ENCODE measurements around the gene BMP8B. TPM values are rescaled to one million over a fixed set of nuclear protein-coding genes. Genes with fewer than 3 reads are reported as not detected.
A peak's percentile ranks its signal among the peaks of the same experiment; 100 is the strongest.
"Not testable (repeated sequence)": the region's sequence is repeated elsewhere in the genome, so short reads cannot be mapped to it uniquely, and the experiment has no call there.

BMP8B gene
- total RNA-seq, 1 donor from 2014 or later = 1.4 TPM

- Mint-ChIP-seq H3K36me3 (ENCODE audit: low read depth) (peaks cover 4% of the 10 kb centered on the region), H3K9me3 (peaks cover 5% of the 10 kb centered on the region), H3K4me3 (no peak overlapping the region)
These were observed 11.8 kb upstream of the BMP8B start for GRCh38 chr1:39800471-39800835.

GRCh38 chr1:39799770-39800470 is 11.3 kb upstream of the BMP8B start:
- Mint-ChIP-seq H3K36me3 (ENCODE audit: low read depth) (peaks cover 2% of the 10 kb centered on the region), H3K4me3 (no peak overlapping the region), H3K4me1 (peaks cover 6% of the 10 kb centered on the region), H3K27ac (ENCODE audit: unreplicated experiment) (no peak overlapping the region), H3K9me3 (peaks cover 2% of the 10 kb centered on the region), H3K27me3 (ENCODE audit: low read depth) (no peaks in the 10 kb centered on the region)
- DNase-seq (ENCODE audit: low read depth, low spot score) = peak; percentile 81
- TF ChIP-seq, protein P1, sequence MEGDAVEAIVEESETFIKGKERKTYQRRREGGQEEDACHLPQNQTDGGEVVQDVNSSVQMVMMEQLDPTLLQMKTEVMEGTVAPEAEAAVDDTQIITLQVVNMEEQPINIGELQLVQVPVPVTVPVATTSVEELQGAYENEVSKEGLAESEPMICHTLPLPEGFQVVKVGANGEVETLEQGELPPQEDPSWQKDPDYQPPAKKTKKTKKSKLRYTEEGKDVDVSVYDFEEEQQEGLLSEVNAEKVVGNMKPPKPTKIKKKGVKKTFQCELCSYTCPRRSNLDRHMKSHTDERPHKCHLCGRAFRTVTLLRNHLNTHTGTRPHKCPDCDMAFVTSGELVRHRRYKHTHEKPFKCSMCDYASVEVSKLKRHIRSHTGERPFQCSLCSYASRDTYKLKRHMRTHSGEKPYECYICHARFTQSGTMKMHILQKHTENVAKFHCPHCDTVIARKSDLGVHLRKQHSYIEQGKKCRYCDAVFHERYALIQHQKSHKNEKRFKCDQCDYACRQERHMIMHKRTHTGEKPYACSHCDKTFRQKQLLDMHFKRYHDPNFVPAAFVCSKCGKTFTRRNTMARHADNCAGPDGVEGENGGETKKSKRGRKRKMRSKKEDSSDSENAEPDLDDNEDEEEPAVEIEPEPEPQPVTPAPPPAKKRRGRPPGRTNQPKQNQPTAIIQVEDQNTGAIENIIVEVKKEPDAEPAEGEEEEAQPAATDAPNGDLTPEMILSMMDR (conservative IDR thresholded peaks at IDR 0.05) = peak; percentile 78

More at GRCh38 chr1:39800471-39800835, 11.8 kb upstream of the BMP8B start:
- no peak for DNase-seq (ENCODE audit: low read depth, low spot score)
- Mint-ChIP-seq H3K27me3 (ENCODE audit: low read depth) (no peaks in the 10 kb centered on the region), H3K4me1 (peaks cover 6% of the 10 kb centered on the region), H3K27ac (ENCODE audit: unreplicated experiment) (no peak overlapping the region)
- TF ChIP-seq, protein P1 (conservative IDR thresholded peaks at IDR 0.05) = no peak

- DNase-seq (ENCODE audit: low read depth, low spot score); H3K27me3 Mint-ChIP-seq (ENCODE audit: low read depth); H3K36me3 Mint-ChIP-seq (ENCODE audit: low read depth); H3K27ac Mint-ChIP-seq (ENCODE audit: unreplicated experiment); H3K4me3 Mint-ChIP-seq; H3K9me3 Mint-ChIP-seq; H3K4me1 Mint-ChIP-seq: not testable (repeated sequence)
These were observed 10.4 kb upstream of the BMP8B start for GRCh38 chr1:39798859-39799769.

GRCh38 chr1:39795651-39796050 is 7.0 kb upstream of the BMP8B start:
- no peak overlapping the region for H3K4me3 Mint-ChIP-seq
- DNase-seq (ENCODE audit: low read depth, low spot score) = no peak
- no peak overlapping the region for H3K27ac Mint-ChIP-seq (ENCODE audit: unreplicated experiment)
- H3K9me3 Mint-ChIP-seq = no peaks in the 10 kb centered on the region
- TF ChIP-seq, protein P1 (conservative IDR thresholded peaks at IDR 0.05) = no peak
- no peaks in the 10 kb centered on the region for H3K36me3 Mint-ChIP-seq (ENCODE audit: low read depth)
- H3K4me1 Mint-ChIP-seq = peaks cover 5% of the 10 kb centered on the region
- H3K27me3 Mint-ChIP-seq (ENCODE audit: low read depth) = peaks cover 31% of the 10 kb centered on the region

DNA sequence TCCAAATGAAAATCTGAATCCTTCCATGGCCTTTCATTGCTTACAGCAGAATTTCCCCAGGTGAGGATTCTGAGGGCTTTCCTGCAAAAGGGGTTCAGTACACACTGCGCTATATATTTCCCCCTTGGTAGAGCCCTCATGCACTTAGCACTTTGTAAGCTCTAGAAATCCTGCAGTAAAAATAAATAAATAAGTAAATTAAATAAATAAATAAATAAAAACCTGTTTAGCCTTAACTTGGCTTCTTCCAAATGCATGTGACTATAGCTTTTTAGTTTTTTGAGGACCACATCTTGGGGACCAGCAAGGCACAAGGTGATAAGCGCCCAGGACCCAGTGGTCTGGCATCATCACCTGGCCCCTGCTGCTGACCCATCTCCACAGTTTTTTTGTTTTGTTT is 3.2 kb upstream of the BMP8B start:
- TF ChIP-seq, protein P1 (conservative IDR thresholded peaks at IDR 0.05) = no peak
- Mint-ChIP-seq H3K4me3 (no peak overlapping the region), H3K9me3 (no peaks in the 10 kb centered on the region), H3K27me3 (ENCODE audit: low read depth) (peaks cover 58% of the 10 kb centered on the region), H3K4me1 (peaks cover 15% of the 10 kb centered on the region), H3K27ac (ENCODE audit: unreplicated experiment) (no peak overlapping the region), H3K36me3 (ENCODE audit: low read depth) (no peaks in the 10 kb centered on the region)
- DNase-seq (ENCODE audit: low read depth, low spot score) = no peak
